Liver (tissue), 9 donors: Measurements from ENCODE around the gene IDH3A. TPM values are rescaled to one million over a fixed set of nuclear protein-coding genes. Genes with fewer than 3 reads are reported as not detected.

ENCODE experiments used
- DNase-seq: peaks from one replicate; pipeline ENCODE4 v3.0.0-alpha.2; 2017; ENCODE audit warnings: low spot score
- H3K27ac ChIP-seq, 2 donors: one replicate each; pipeline ENCODE4 v1.7.0; 2013; ENCODE audit warnings: inconsistent platforms in 2 of 2, low read length in 2 of 2, control low read depth in 1 of 2, low read depth in 1 of 2, mild to moderate bottlenecking in 1 of 2
- H3K27me3 ChIP-seq, 4 donors: one replicate each; pipeline versions ENCODE4 v1.6.1 to v1.7.0; 2013; ENCODE audit warnings: low read length in 3 of 4, inconsistent platforms in 1 of 4, mild to moderate bottlenecking in 1 of 4, moderate library complexity in 1 of 4; ENCODE audit not compliant: control insufficient read depth in 4 of 4, insufficient read depth in 4 of 4
- H3K36me3 ChIP-seq, 4 donors: one replicate each; pipeline versions ENCODE4 v1.6.1 to v1.7.0; 2013; ENCODE audit warnings: low read length in 3 of 4, mild to moderate bottlenecking in 3 of 4, low read depth in 1 of 4, moderate library complexity in 1 of 4; ENCODE audit not compliant: control insufficient read depth in 4 of 4, insufficient read depth in 3 of 4
- H3K4me1 ChIP-seq, 4 donors: one replicate each; pipeline versions ENCODE4 v1.6.1 to v1.7.0; 2013; ENCODE audit warnings: low read length in 3 of 4, mild to moderate bottlenecking in 3 of 4, moderate library complexity in 1 of 4; ENCODE audit not compliant: control insufficient read depth in 4 of 4, insufficient read depth in 4 of 4
- H3K4me3 ChIP-seq, 3 donors: one replicate each; pipeline versions ENCODE4 v1.6.1 to v1.7.0; 2013; ENCODE audit warnings: low read length in 3 of 3, control low read depth in 1 of 3, low read depth in 1 of 3, mild to moderate bottlenecking in 1 of 3
- H3K9ac ChIP-seq, 2 donors: one replicate each; pipeline ENCODE4 v1.7.0; 2013; ENCODE audit warnings: low read length in 2 of 2, mild to moderate bottlenecking in 2 of 2, moderate library complexity in 2 of 2, control low read depth in 1 of 2, low read depth in 1 of 2
- H3K9me3 ChIP-seq, 4 donors: one replicate each; pipeline versions ENCODE4 v1.6.1 to v1.7.0; 2013; ENCODE audit warnings: low read length in 3 of 4; ENCODE audit not compliant: control insufficient read depth in 4 of 4
- EGR1 ChIP-seq, 2 donors: IDR thresholded peaks; 2 replicates each; pipeline ENCODE4 v1.6.1; 2016 to 2018; ENCODE audit warnings: antibody characterized with exemption in 2 of 2, low read depth in 2 of 2
- FOXA1 ChIP-seq: IDR thresholded peaks from 2 replicates; pipeline ENCODE4 v1.6.1; 2016; ENCODE audit warnings: antibody characterized with exemption
- FOXA2 ChIP-seq: IDR thresholded peaks from 2 replicates; pipeline ENCODE4 v1.6.1; 2016; ENCODE audit warnings: antibody characterized with exemption
- GABPA ChIP-seq, 2 donors: IDR thresholded peaks in 1 of 2; conservative IDR thresholded peaks in 1 of 2; 2 replicates each; pipeline ENCODE4 v1.6.1; 2016; ENCODE audit warnings: antibody characterized with exemption in 2 of 2, mild to moderate bottlenecking in 1 of 2, moderate library complexity in 1 of 2
- HNF4A ChIP-seq, 2 donors: conservative IDR thresholded peaks; 2 replicates each; pipeline ENCODE4 v1.6.1; 2016; ENCODE audit warnings: antibody characterized with exemption in 2 of 2, mild to moderate bottlenecking in 2 of 2
- HNF4G ChIP-seq: IDR thresholded peaks from 2 replicates; pipeline ENCODE4 v1.6.1; 2016; ENCODE audit warnings: antibody characterized with exemption
- JUND ChIP-seq, 2 donors: IDR thresholded peaks; 2 replicates each; pipeline ENCODE4 v1.6.1; 2016; ENCODE audit warnings: antibody characterized with exemption in 2 of 2
- MAX ChIP-seq: IDR thresholded peaks from 2 replicates; pipeline ENCODE4 v1.6.1; 2016; ENCODE audit warnings: antibody characterized with exemption
- NR2F2 ChIP-seq: IDR thresholded peaks from 2 replicates; pipeline ENCODE4 v1.6.1; 2016; ENCODE audit warnings: antibody characterized with exemption
- RAD21 ChIP-seq, 2 donors: IDR thresholded peaks; 2 replicates each; pipeline ENCODE4 v1.6.1; 2016; ENCODE audit warnings: antibody characterized with exemption in 2 of 2, mild to moderate bottlenecking in 2 of 2
- RXRA ChIP-seq, 2 donors: IDR thresholded peaks; 2 replicates each; pipeline ENCODE4 v1.6.1; 2017 to 2018; ENCODE audit warnings: antibody characterized with exemption in 2 of 2, mild to moderate bottlenecking in 1 of 2
- SP1 ChIP-seq: IDR thresholded peaks from 2 replicates; pipeline ENCODE4 v1.6.1; 2018; ENCODE audit warnings: antibody characterized with exemption, mild to moderate bottlenecking
- TAF1 ChIP-seq: conservative IDR thresholded peaks from 2 replicates; pipeline ENCODE4 v1.6.1; 2016; ENCODE audit warnings: antibody characterized with exemption, mild to moderate bottlenecking
- YY1 ChIP-seq: IDR thresholded peaks from 2 replicates; pipeline ENCODE4 v1.6.1; 2016; ENCODE audit warnings: antibody characterized with exemption, mild to moderate bottlenecking
- ZBTB33 ChIP-seq: IDR thresholded peaks from 2 replicates; pipeline ENCODE4 v1.6.1; 2016; ENCODE audit warnings: antibody characterized with exemption
- WGBS: extraction: QIAGEN DNeasy Blood & Tissue Kit; methylation state at CpG from one replicate; pipeline ENCODE4 v1.1.7; 2013; 5-methylcytosine and 5-hydroxymethylcytosine counted together
- polyA plus RNA-seq, 2 donors: library from polyadenylated mRNA; stranded (reverse) in 1 of 2; unstranded in 1 of 2; fragments of 200-250 nt in 1 of 2; fragments of >200 nt in 1 of 2; fragmentation: Nextera tagmentation in 1 of 2; extraction: Ambion mirVana in 1 of 2; gene quantifications; one replicate each; pipeline versions ENCODE4 v1.2.1 to v1.2.3, GENCODE V29; 2013 to 2015
- total RNA-seq, 2 donors: library from RNA; depleted of rRNA; stranded (reverse); fragments of >200 nt; gene quantifications; one replicate each; pipeline ENCODE4 v1.2.3, GENCODE V29; 2014
- TF ChIP-seq, protein P1 (sequence below): IDR thresholded peaks from 2 replicates; pipeline ENCODE4 v1.6.1; 2016; ENCODE audit warnings: antibody characterized with exemption
- TF ChIP-seq, protein P2 (sequence below): IDR thresholded peaks from 2 replicates; pipeline ENCODE4 v1.6.1; 2016; ENCODE audit warnings: antibody characterized with exemption, mild to moderate bottlenecking
- TF ChIP-seq, protein P3 (sequence below): fragments of 150-350 bp; IDR thresholded peaks from 2 replicates; pipeline ENCODE4 v1.5.1; 2017; ENCODE audit warnings: improper control_type of control experiment, low read depth, low read length; ENCODE audit not compliant: missing input control
- donor health status: healthy.
- donor health status: healthy.
- donor health status: healthy.
- donor health status: healthy.
- donor health status: healthy.

IDH3A gene
- total and polyA plus RNA-seq, 4 donors = 13.5 to 51.7 (median 24.0) TPM

DNA sequence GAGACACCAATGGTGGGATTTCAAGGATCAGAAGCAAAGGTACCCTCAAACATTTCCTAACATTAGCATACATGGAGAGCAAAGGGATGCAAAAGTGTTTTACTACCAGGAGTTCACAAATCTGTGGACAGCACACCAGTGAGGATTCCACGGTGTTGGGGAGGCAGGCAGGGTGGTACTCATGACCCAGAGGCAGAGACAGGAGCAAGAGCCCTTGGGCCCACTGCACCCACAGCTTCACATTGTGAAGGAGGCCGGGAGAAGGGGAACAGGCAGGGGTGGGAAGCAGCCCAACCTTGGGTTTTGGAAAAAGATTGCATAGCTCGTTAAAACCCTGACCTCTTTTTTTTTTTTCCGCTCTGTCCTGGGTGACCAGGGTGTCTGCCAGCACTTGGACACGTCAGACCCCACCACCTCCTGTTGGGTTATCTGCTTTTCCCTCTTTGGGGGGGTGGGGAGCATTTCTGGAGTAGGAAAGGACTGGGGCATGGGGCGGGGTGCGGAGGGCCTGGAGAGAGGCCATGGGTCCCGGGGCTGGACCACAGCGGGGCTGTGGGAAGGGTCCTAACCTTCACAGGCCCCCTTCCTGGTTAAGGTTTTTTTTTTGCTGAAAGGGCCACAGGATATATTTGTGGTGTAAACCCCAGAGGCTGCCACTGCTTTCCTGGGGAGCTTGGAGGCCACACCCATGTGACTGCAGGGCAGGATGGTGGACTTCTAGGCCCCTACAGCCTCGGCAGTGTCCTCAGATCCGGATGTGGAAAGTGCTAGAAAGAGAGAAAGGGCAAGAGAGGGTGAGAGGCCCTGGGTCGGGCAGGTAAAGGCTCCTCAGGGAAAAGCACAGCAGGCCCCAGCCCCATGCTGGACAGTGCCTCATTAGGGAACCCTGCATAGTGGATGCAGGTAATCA is 44.3 kb upstream of the IDH3A start:
- H3K27ac ChIP-seq = no peak overlapping the region
- no peak overlapping the region for H3K9ac ChIP-seq
- H3K36me3 ChIP-seq = no peaks in the 10 kb centered on the region
- H3K27me3 ChIP-seq = no peaks in the 10 kb centered on the region
- H3K9me3 ChIP-seq = no peaks in the 10 kb centered on the region
- TF ChIP-seq, protein P1, sequence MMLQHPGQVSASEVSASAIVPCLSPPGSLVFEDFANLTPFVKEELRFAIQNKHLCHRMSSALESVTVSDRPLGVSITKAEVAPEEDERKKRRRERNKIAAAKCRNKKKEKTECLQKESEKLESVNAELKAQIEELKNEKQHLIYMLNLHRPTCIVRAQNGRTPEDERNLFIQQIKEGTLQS = no peak
- TF ChIP-seq MAX (no peak), EGR1 (IDR thresholded peaks at IDR 0.05; ENCODE audit: low read depth in 2 of 2) (no peak), FOXA1 (no peak), SP1 (no peak), TAF1 (no peak), RXRA (IDR thresholded peaks at IDR 0.05) (no peak), HNF4A (conservative IDR thresholded peaks at IDR 0.05) (no peak)
- peaks cover 0 to 3% (median 1%) of the 10 kb centered on the region in 4 donors for H3K4me1 ChIP-seq
- no peak for DNase-seq
- WGBS = 91% methylated on average over 12 of the region's 12 CpGs
- no peak overlapping the region for H3K4me3 ChIP-seq

DNA sequence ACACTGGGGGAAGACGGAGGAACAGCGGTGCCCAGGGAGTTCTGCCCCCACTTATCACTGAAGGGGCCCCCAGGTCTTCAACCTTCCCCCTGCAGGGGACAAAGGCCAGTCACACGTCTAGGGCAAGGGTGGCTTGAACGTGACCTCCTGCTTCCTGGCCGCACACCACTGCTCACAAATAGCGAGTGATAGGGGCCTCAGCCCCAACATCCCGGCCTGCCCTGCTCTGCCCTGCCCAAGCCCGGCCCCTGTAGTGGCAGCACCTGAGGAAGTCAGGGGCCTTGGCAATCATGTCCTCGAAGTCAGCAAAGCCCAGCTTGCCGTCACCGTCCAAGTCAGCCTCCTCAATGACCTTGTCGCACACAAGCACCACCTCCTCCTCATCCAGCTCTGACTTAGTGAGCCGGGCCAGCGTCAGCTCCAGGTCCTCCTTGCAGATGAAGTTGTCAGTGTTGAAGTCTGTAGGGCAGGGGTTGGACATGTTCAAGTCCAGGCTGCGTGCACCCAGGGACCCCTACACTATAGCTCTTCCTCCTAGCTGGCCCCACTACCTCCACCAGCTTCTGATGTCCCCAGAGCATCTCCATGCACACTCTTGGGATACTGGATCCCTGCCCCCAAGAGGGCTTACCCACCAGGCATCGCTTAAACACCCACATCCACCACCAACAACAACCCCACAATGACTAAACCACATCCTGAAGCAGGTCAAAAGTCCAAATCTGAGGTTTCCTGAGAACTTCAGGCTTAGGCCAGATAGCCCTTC is 43.5 kb upstream of the IDH3A start:
- Histone ChIP-seq H3K4me3 (no peak overlapping the region), H3K27ac (no peak overlapping the region), H3K9me3 (no peaks in the 10 kb centered on the region), H3K4me1 (peaks cover 0 to 3% (median 1%) of the 10 kb centered on the region in 4 donors), H3K36me3 (no peaks in the 10 kb centered on the region), H3K9ac (no peak overlapping the region), H3K27me3 (no peaks in the 10 kb centered on the region)
- no peak for DNase-seq
- no peak for TF ChIP-seq FOXA2
- TF ChIP-seq GABPA (IDR thresholded peaks at IDR 0.05 in 1 of 2, conservative IDR thresholded peaks at IDR 0.05 in 1 of 2) = no peak
- TF ChIP-seq RAD21 (IDR thresholded peaks at IDR 0.05) = no peak
- TF ChIP-seq MAX = no peak
- TF ChIP-seq ZBTB33 = no peak
- no peak for TF ChIP-seq JUND (IDR thresholded peaks at IDR 0.05)
- no peak for TF ChIP-seq NR2F2
- TF ChIP-seq HNF4A (conservative IDR thresholded peaks at IDR 0.05) = no peak
- TF ChIP-seq HNF4G = no peak
- TF ChIP-seq, protein P2, sequence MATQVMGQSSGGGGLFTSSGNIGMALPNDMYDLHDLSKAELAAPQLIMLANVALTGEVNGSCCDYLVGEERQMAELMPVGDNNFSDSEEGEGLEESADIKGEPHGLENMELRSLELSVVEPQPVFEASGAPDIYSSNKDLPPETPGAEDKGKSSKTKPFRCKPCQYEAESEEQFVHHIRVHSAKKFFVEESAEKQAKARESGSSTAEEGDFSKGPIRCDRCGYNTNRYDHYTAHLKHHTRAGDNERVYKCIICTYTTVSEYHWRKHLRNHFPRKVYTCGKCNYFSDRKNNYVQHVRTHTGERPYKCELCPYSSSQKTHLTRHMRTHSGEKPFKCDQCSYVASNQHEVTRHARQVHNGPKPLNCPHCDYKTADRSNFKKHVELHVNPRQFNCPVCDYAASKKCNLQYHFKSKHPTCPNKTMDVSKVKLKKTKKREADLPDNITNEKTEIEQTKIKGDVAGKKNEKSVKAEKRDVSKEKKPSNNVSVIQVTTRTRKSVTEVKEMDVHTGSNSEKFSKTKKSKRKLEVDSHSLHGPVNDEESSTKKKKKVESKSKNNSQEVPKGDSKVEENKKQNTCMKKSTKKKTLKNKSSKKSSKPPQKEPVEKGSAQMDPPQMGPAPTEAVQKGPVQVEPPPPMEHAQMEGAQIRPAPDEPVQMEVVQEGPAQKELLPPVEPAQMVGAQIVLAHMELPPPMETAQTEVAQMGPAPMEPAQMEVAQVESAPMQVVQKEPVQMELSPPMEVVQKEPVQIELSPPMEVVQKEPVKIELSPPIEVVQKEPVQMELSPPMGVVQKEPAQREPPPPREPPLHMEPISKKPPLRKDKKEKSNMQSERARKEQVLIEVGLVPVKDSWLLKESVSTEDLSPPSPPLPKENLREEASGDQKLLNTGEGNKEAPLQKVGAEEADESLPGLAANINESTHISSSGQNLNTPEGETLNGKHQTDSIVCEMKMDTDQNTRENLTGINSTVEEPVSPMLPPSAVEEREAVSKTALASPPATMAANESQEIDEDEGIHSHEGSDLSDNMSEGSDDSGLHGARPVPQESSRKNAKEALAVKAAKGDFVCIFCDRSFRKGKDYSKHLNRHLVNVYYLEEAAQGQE = no peak
- TF ChIP-seq FOXA1 = no peak
- no peak for TF ChIP-seq RXRA (IDR thresholded peaks at IDR 0.05)
- no peak for TF ChIP-seq YY1
- TF ChIP-seq SP1 = no peak
- no peak for TF ChIP-seq EGR1 (IDR thresholded peaks at IDR 0.05; ENCODE audit: low read depth in 2 of 2)
- TF ChIP-seq, protein P1 = no peak
- no peak for TF ChIP-seq TAF1
- TF ChIP-seq, protein P3, sequence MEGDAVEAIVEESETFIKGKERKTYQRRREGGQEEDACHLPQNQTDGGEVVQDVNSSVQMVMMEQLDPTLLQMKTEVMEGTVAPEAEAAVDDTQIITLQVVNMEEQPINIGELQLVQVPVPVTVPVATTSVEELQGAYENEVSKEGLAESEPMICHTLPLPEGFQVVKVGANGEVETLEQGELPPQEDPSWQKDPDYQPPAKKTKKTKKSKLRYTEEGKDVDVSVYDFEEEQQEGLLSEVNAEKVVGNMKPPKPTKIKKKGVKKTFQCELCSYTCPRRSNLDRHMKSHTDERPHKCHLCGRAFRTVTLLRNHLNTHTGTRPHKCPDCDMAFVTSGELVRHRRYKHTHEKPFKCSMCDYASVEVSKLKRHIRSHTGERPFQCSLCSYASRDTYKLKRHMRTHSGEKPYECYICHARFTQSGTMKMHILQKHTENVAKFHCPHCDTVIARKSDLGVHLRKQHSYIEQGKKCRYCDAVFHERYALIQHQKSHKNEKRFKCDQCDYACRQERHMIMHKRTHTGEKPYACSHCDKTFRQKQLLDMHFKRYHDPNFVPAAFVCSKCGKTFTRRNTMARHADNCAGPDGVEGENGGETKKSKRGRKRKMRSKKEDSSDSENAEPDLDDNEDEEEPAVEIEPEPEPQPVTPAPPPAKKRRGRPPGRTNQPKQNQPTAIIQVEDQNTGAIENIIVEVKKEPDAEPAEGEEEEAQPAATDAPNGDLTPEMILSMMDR = no peak
- 87% methylated on average over 16 of the region's 16 CpGs for WGBS
